Measurements from ENCODE around the gene GMCL1.
A peak's percentile ranks its signal among the peaks of the same experiment; 100 is the strongest.
"Not testable (repeated sequence)": the region's sequence is repeated elsewhere in the genome, so short reads cannot be mapped to it uniquely, and the experiment has no call there.

GMCL1 gene, protein sequence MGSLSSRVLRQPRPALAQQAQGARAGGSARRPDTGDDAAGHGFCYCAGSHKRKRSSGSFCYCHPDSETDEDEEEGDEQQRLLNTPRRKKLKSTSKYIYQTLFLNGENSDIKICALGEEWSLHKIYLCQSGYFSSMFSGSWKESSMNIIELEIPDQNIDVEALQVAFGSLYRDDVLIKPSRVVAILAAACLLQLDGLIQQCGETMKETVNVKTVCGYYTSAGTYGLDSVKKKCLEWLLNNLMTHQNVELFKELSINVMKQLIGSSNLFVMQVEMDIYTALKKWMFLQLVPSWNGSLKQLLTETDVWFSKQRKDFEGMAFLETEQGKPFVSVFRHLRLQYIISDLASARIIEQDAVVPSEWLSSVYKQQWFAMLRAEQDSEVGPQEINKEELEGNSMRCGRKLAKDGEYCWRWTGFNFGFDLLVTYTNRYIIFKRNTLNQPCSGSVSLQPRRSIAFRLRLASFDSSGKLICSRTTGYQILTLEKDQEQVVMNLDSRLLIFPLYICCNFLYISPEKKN

GRCh38 chr2:69829256-69830044 lies at the start of gene GMCL1:
Gene GMCL1, plus strand, starts transcription at chr2:69829660. Its CDS starts 233 bp downstream, at chr2:69829893.
- DNase-seq = peak; percentile 92

GRCh38 chr2:69780921-69781320 lies 48.5 kb upstream of the GMCL1 start:
- no peak for DNase-seq

DNA sequence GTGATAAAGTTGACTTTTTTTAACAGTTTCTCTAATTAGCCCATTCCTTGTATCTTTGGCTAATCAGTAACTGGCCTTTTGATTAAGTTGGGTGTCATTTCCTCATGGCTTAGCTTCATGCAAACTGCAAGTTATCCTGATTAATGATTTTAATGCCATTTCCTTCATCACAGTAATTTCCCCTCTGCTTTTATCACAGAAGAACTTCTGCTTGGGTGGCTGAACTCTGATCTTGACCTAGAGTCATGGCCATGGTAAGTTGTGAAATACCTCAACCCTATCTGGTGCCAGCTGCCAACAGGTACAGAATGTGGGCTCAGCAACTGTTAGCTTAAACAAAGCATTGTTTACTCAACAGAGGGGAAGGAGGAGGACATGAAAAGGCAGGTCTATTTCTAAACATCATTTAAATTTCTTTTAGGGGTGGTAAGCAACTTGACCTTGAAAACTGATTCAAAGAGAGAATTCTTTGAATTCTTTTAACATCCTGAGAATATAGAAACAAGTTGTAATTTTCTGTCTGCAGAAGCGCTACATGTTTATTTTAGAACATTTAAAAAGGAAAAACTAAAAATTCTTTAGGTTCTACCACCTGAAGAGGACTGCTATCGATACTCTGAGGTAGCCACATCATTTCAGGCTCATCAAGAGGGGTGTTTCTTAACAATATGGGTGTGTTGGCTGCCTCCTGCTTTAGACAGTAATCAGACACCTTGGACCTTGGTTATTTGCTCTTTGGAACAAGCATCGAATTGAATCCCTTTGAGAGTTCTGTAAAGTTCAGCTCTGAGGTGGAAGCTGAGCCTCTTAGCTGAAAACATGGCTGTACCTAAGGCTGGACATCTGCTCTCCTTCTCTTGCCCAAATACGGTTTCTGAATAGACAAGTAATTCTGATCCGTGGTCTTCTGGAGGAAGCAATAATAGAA lies 47.9 kb upstream of the GMCL1 start:
- no peak for DNase-seq

GRCh38 chr2:69784228-69784627 lies 45.2 kb upstream of the GMCL1 start:
- no peak for DNase-seq

GRCh38 chr2:69785358-69785757 lies 44.1 kb upstream of the GMCL1 start:
- no peak for DNase-seq

DNA sequence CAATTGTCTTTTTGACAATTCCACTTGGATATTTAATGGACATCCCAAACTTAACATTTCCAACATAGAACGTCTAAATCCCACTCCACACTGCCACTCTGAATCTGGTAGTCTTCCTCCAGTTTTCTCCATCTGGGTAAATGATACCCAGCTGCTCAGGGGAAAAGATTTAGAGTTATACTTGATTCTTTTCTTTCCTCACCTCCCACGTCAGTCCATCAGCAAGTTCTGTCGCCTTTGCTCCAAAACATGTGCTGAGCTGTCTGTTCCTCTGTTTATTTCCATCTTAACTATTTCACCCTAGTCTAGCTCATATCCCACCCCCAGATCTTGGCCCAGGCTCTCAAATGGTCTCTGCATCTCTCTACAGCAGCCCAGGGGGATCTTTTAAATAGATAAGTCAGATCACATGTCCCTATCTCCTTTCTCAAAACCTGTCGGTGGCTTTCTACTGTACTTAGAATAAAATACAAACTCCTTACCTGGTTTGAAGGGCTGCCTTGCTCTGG lies 43.4 kb upstream of the GMCL1 start:
- no peak for DNase-seq

GRCh38 chr2:69789175-69789721 lies 40.2 kb upstream of the GMCL1 start:
- no peak for DNase-seq

DNA sequence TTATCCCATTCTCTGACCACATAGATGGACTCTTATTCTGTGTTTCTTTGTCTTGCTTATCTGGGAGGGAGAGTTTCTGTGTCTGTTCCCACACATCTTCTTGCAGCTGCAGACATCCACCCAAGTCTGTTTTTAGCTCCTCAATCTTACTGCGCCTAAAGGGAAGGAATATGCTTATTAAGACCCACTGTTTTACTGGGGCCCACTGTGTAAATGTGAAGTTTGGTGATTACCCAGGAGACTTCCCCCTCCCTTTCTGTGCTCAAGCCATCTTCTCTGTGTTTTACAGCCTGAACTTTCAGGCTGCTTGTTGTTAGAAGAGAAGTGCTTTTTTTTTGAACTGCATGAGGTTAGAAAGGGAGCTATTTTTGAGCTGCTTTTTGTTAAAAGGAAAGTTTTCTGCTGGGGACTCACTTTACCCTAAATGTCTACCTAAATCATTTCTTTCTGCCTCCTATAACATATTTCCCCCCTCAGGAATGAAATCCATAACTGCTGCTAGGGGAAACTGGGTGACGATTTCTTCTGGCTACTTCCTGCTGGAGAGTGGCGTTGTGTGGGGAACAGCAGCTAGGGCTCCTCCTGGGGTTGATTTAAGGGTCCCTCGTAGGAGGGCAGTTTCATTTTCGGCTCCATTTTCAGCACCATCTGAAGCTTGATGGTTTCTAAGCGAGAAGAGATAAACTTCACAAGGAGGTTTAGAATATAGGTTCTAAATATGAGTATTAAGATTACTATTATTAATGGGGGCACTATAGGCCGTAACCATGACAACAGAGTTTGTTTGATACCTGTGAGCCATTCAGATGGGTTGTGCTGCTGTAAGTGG lies 39.5 kb upstream of the GMCL1 start:
- no peak for DNase-seq

DNA sequence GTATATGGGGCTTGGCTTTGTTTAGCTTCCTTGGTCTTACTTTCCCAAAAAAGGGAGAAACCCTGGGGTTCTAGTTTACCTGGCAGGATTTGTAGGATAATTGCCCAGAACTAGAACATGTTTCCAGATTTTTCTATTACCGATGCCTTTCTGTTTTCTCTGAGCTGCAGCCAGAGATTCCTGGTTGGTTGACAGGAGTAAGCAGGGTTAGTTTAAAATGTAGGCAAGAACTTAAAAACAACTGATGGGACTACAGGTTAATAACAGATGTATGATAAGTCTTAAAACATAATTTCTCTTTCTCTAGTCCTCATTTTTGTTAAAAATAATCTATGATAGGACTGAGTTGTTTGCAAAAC lies 38.9 kb upstream of the GMCL1 start:
- DNase-seq = no peak

DNA sequence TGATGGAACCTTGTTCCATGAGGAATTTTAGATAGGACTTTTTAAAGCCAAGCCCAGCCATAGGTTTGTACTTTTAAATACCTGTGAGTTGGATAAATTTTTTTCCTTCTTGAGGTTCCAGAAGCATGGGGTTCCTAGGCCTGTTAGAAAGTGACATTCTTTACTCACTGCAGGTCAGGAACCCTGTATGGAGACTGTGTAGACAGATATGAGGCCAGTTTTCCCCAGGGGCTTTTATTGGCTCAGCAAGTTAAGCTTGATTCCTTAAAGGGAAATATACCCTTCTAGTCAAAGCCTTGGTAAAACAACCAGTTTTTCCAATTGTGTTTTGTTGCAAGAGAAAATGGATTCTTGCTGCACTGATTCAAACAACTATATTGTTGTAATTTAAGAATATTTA lies 38.4 kb upstream of the GMCL1 start:
- no peak for DNase-seq

GRCh38 chr2:69796174-69796573 lies 33.3 kb upstream of the GMCL1 start:
- DNase-seq = no peak

DNA sequence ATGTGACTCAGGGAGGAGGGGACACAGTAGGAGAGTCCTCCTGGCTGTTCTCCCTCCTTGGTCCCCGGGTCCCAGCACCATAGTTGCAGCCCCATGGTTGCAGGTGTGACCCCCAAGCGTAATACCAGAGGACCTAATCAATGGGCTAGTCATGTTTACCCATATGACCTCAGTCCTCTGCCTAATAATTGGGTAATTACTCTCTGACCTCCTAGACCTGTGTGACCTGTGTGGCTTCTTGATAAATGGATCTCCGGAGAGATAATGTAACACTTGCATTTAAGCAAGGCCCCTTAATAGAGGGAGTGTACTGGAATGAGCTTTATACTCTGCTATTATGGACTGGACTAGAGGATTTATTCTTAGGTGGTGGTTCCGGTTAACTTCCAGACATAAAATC lies 32.2 kb upstream of the GMCL1 start:
- DNase-seq = no peak

GRCh38 chr2:69797836-69798289 lies 31.6 kb upstream of the GMCL1 start:
- no peak for DNase-seq

DNA sequence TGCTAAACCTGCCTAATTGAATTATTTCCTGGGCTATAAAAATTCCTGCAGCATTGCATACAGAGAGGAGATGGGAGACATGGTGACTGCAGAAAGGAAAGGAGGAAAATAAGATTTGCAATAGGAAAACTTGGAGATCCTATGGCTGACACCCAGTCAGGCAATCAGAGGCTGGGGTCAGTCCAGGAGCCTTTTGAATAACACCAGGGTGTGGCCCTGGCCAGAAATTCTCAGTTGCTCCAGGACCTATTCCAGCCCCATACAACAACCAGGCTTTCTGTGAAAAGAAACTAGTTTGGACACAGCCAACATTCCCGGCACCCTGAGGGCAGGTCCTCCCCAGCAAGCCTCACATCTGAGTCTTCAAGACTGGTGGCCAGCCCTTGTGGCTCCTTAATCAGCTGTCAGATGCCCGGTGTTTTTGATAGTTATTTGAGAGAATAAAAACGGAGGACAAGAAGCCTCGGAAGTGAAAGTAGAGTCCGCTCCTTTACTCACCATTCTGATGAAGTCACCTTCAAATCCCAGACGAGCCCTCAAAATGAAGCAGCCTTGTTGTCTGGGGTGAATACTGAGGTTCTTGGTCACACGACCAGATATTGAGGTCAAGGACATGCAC lies 31.1 kb upstream of the GMCL1 start:
- no peak for DNase-seq

- DNase-seq = no peak
These were observed 30.4 kb upstream of the GMCL1 start for GRCh38 chr2:69798909-69799526.

DNA sequence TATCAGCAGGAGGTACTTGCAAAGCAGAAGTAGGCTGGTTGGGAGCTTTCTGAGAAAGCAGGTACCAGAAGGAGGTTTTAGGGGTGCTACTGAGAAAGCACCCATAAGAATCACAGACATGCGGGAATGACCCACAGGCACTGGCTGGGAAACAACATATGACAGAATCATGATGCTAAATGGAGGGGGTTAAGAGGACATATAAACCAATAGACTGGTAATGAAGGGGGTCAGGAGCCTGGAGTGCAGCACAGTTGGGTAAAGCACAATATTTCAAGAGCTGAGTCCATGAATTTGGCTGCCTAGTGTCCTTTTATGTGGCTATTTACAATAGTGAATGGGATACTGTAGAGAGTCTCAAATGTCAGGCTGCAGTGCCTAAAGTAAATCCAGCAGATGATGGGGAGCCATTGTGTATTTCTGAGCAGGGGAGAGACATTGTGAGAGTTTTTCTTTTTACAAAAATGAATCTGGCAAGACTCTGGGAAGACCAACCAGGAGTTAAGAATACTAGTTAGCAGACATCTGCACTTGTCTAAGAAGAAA lies 27.6 kb upstream of the GMCL1 start:
- DNase-seq = no peak

DNA sequence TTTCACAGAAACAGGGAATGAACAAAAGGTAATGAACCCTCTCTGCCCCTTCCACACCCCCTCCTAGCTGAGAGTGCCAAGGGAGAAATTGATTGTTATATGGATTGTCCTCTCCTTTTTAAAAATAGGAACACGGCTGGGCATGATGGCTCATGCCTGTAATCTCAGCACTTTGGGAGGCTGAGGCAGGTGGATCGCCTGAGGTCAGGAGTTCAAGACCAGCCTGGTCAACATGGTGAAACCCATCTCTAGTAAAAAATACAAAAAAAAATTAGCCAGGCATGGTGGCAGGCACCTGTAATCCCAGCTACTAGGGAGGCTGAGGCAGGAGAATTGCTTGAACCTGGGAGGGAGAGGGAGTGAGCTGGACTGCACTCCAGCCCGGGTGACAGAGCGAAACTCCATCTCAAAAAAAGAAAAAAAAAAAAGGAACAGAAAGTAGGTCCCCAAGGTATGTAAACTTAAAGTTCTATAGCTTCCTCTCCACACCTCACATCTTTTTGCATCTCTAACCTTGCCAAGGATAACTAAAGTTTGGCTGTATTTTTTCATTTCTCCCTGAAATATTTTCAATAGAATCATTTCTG lies 26.6 kb upstream of the GMCL1 start:
- not testable (repeated sequence) for DNase-seq

- no peak for DNase-seq
These were observed 25.0 kb upstream of the GMCL1 start for GRCh38 chr2:69804416-69804815.

- DNase-seq = no peak
These were observed 23.6 kb upstream of the GMCL1 start for GRCh38 chr2:69805887-69806286.
